HUDEP-2 (cell line): Measurements from ENCODE around the gene RAB18.
"Not testable (repeated sequence)": the region's sequence is repeated elsewhere in the genome, so short reads cannot be mapped to it uniquely, and the experiment has no call there.

Experiments
- DNase-seq, 76 experiments: peaks; one replicate each; lab custom pipeline; 2025; ENCODE audit not compliant: unreplicated experiment in 76 of 76; lab: John Stamatoyannopoulos, UW

The RAB18 gene

GRCh38 chr10:27503498-27504006 lies 552 bp upstream of the RAB18 start:
- DNase-seq = no peak

GRCh38 chr10:27504808-27505460 lies 830 bp downstream of the RAB18 start:
- DNase-seq = no peak

- DNase-seq = not testable (repeated sequence)
These were observed 1.4 kb downstream of the RAB18 start for GRCh38 chr10:27505537-27505936.

- no peak for DNase-seq
These were observed 2.2 kb downstream of the RAB18 start for GRCh38 chr10:27506280-27506679.

- no peak for DNase-seq
These were observed 8.4 kb downstream of the RAB18 start for GRCh38 chr10:27512548-27512947.

GRCh38 chr10:27513451-27514191 lies 9.5 kb downstream of the RAB18 start:
- DNase-seq = no peak

GRCh38 chr10:27514243-27514642 lies 10.1 kb downstream of the RAB18 start:
- no peak for DNase-seq

- no peak for DNase-seq
These were observed 14.2 kb downstream of the RAB18 start for GRCh38 chr10:27518261-27518660.

- DNase-seq = peak in 25 of 76 experiments; percentile 7 to 65 (median 23)
These were observed 21.7 kb downstream of the RAB18 start for GRCh38 chr10:27525819-27526218.

GRCh38 chr10:27526242-27526641 lies 22.1 kb downstream of the RAB18 start:
- no peak for DNase-seq

GRCh38 chr10:27527666-27528295 lies 23.7 kb downstream of the RAB18 start:
- no peak for DNase-seq

GRCh38 chr10:27529010-27529783 lies 25.1 kb downstream of the RAB18 start:
- peak in 3 of 76 experiments; percentile 1 to 19 (median 14) for DNase-seq

- no peak for DNase-seq
These were observed 26.4 kb downstream of the RAB18 start for GRCh38 chr10:27530477-27530876.

- no peak for DNase-seq
These were observed 27.3 kb downstream of the RAB18 start for GRCh38 chr10:27531336-27531847.

GRCh38 chr10:27534161-27534700 lies 30.1 kb downstream of the RAB18 start:
- DNase-seq = no peak

GRCh38 chr10:27535317-27535716 lies 31.2 kb downstream of the RAB18 start:
- DNase-seq = no peak

- no peak for DNase-seq
These were observed 32.3 kb downstream of the RAB18 start for GRCh38 chr10:27536437-27536836.

- DNase-seq = no peak
These were observed 33.1 kb downstream of the RAB18 start for GRCh38 chr10:27537166-27537565.

- DNase-seq = no peak
These were observed 33.7 kb downstream of the RAB18 start for GRCh38 chr10:27537787-27538186.

- no peak for DNase-seq
These were observed 36.6 kb downstream of the RAB18 start for GRCh38 chr10:27540672-27541071.
